NCI-H187 (cell line): ENCODE data around the gene OR6J1.
"Not testable (repeated sequence)": the region's sequence is repeated elsewhere in the genome, so short reads cannot be mapped to it uniquely, and the experiment has no call there.

Experiments
- DNase-seq, 2 experiments: peaks; one replicate each; lab custom pipeline; 2025; lab: John Stamatoyannopoulos, UW

The OR6J1 gene

GRCh38 chr14:22650960-22651521, 6.9 kb upstream of the OR6J1 start:
- no peak for DNase-seq

DNA sequence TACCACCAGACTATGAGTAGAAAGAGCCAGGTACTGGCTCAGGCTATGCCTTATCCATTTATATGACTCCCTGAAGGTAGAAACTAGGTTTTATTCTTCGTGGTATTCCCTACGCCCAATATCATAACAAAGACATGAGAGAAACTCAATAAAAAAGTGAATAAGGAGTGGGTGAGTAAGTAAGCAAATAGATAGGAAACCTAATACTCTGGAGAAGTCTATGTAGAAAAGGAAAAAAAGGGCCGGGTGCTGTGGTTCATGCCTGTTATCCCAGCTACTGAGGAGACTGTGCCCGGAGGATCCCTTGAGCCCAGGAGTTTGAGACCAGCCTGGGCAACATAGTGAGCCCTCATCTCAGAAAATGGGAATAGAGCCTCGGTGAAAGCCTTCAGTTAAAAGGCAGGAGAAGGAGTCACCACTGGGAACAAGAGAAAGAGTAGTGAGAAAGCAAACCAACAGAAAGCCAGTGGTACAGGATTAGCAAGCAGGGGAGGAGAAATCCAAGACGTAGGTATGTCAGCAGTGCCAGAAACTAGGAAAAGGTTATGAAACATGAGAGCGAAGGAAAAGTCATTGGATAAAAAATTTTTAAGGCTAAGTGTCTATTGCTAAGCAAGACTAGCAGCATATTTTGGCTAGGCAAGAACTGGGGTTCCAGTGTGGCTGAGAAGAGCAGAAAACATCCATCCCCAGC, 6.0 kb upstream of the OR6J1 start:
- DNase-seq = no peak

DNA sequence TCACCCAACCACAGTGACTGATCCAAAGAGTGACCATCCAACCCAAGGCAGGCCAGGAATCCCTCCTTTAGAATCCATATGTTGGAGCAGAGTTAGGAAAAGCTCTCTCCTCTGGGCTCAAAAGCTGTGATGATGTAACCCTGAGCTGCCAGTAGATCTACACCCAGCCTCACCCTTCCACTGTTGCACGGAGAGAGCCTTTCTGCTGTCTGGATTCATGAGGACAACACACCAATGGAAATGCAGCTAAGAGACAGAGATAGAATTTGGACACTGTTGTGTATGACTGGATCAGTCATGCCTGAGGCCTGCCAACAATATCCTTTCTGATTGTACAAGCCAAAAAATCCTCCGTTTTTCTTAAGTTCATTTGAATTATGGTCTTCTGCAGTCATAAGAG, 4.4 kb upstream of the OR6J1 start:
- DNase-seq = no peak

- DNase-seq = no peak
Observed at GRCh38 chr14:22646570-22647254, 2.6 kb upstream of the OR6J1 start.

GRCh38 chr14:22641846-22642245, 2.3 kb downstream of the OR6J1 start:
- no peak for DNase-seq

DNA sequence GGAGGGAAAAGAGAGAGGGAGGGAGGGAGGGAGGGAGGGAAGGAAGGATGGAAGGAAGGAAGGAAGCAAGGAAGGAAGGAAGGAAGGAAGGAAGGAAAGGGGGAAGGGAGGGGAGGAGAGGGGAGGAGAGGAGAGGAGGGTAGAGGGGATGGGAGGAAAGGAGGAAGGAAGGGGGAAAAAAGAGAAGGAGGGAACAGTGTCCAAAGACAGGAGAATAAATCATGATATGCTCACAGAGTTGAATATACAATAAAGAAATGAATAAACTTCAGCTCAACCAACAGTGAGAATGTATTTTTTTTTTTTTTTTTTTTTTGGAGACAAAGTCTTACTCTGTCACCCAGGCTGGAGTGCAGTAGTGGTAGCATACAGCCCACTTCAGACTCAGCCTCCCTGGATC, 4.0 kb downstream of the OR6J1 start:
- no peak for DNase-seq

DNA sequence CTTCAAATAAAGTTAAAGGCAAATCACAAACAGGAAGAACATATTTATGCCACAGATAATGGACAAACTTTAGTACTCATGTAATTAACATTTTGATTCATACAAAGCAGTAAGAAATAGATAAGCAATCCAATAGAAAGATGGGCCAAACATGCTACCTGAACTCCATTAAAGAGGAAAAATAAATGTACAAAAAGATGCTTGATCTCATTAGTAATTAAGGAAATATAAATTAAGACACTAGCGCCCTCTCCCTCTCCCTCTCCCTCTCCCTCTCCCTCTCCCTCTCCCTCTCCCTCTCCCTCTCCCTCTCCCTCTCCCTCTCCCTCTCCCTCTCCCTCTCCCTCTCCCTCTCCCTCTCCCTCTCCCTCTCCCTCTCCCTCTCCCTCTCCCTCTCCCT, 8.2 kb downstream of the OR6J1 start:
- DNase-seq = not testable (repeated sequence)

GRCh38 chr14:22634233-22634900, 9.8 kb downstream of the OR6J1 start:
- DNase-seq = no peak

DNA sequence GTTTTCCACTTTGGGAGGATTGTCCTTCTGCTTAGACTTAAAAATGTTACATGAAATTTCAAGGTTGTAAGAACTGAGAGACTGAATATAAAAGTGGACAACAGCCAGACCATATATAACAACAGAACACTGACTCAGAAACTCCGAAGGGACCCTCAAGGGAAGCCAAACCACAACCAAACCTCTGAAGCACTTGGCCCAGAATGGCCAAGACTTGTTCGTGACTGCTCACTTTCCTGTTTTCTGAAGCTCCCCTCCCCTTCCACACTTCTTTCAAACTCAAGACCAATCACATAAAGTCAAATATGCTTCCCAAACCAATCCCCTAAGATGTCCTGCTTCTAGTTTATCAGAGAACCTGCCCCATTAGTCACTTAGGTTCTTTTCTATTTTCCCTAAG, 13.7 kb downstream of the OR6J1 start:
- no peak for DNase-seq

- no peak for DNase-seq
Observed at GRCh38 chr14:22630066-22630465, 14.1 kb downstream of the OR6J1 start.

- DNase-seq = no peak
Observed at GRCh38 chr14:22629361-22629760, 14.8 kb downstream of the OR6J1 start.

DNA sequence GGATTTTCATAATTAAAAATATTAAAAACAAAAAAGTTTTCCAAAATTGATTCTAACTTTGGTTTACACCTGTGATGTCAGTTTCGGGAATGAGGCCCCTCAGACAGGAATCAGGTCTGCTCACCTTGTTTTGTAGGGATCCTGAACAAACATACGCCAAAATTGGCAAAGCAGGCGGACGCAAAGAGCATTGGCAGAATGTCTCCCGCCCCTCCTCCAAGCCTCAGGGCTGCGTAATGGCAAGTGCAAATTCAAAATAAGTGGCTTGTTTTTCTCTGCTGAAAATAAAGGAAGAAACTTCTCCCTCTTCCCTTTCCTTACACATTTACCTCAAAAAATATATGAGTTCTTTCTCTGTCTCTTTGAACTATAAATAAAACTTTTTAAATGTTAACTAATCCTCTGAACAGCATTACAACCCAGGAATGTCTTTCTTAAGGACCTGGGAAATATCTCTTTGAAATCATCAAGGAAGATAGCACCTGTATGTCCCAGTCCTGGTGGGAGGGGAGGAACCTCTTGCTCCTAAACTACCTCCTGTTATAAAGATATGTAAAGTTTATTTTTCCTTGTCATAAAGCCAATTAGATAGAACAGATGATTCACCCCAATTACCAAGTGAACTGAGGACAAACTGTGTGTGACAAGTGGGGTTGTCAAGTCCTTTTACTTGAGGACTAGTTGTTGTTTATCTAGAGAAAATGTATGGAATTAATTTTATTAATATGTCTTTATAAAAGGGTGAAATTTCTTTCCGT, 16.5 kb downstream of the OR6J1 start:
- no peak for DNase-seq

- DNase-seq = no peak
Observed at GRCh38 chr14:22626590-22626989, 17.6 kb downstream of the OR6J1 start.

DNA sequence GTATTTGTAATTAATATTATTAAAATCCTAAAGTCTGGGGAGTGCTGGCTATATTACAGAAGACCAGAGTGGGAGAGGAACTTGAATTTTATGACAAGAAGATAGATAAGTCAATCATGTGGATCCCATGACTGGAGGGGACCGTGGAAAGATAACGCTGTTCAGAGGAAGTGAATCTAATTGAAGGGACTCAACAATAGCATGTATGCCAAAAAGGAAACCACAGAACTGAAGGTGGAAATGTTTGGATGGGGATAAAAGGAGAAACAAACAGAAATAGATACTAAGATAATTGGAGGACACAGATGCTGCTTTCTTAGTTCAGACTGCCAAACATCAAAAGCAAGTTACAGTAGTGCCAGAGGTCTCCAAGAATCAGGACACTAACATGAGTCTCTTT, 21.1 kb downstream of the OR6J1 start:
- DNase-seq = no peak

- no peak for DNase-seq
Observed at GRCh38 chr14:22622255-22622654, 21.9 kb downstream of the OR6J1 start.

- DNase-seq = not testable (repeated sequence)
Observed at GRCh38 chr14:22615765-22616164, 28.4 kb downstream of the OR6J1 start.

GRCh38 chr14:22614240-22614799, 29.8 kb downstream of the OR6J1 start:
- DNase-seq = no peak

DNA sequence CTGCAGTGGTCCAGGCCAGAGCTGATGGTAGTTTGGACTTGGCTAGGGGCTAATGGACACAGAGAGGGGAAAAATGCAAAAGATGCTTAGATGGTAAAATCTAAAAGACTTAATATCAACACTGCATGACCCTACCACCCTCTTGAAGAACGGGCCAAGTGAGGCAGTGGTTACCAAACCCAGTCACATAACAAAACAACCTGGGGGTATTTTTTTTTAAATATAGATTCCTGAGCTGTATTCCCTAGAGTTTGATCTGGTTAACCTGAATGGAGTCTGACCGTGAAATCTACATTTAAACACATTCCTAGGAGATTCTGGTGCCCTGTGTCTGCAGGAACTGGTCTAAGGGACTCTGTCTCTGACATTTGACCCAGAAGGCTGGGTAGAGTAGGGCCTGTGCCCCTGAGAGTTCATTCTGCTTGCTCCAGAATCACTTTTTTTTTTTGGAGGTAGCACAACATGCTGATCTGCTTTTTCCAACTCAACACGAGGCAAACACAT, 30.4 kb downstream of the OR6J1 start:
- no peak for DNase-seq

DNA sequence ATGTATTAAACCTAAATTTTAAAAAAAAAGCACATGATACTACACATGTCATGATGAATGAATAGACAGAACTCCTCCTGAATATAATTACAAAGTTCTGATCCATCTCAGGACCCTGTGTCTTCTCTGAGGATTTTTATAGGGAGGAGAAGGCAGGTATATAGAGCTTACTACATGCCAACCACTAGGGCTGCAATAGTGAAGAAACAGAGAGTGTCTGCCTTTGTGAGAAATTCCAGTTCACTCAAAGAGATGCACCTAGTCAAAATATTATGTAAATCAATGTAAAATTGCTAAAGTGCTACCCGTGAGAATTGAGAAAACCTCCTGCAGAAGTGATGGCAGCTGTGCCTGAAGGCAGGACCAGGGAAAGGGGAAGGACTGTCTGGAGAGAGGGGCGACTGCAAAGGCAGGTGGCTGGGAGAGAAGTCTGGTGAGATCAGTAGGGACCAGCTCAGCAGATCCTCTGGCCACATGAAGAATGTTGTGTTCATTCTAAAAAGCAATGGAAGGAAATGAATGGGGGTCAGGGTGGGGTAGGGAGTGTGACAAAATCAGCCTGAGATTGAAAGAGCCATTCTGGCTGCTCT, 31.0 kb downstream of the OR6J1 start:
- DNase-seq = no peak

- DNase-seq = no peak
Observed at GRCh38 chr14:22610931-22611330, 33.2 kb downstream of the OR6J1 start.

- DNase-seq = no peak
Observed at GRCh38 chr14:22607291-22607690, 36.9 kb downstream of the OR6J1 start.
